Measurements from ENCODE around the gene NACA.

DNA sequence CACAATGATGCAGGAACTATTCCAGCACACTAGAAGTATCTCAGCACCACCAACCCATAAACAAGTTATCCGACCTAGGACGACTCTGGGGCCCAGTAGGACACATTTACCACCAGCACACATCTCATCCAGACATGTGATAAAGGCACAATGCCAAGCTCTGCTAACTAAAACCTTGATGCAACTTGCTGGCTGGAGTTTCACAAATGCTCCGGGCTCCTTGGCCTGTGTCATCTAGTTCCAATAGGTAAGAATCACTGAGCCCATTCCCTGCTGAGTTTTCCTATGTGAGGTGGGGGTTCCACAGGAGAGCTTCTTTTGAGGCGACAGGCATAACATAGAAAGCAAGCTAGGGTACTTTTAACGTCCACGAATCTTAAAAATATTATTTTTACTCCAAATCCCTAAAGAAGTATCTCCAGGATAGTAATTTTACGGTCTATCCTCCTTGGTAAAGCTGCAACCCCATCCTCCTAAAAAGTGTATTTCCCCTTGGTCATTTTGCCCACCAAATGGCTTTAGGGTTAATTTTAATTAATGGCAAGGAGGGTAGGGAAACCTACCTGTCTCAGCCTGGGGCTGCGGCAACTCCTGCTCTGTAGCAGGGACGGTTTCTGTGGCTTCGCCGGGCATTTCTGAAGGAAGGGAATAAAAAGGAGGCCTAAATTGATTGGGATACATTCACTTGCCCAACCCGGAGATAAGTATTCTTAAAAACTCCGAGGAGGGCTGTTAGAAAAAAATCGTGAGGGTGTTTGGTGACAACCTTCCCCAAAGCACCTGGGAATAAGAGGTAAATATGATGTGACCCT is 1.0 kb downstream of the NACA start:
- TF ChIP-seq, protein P1, sequence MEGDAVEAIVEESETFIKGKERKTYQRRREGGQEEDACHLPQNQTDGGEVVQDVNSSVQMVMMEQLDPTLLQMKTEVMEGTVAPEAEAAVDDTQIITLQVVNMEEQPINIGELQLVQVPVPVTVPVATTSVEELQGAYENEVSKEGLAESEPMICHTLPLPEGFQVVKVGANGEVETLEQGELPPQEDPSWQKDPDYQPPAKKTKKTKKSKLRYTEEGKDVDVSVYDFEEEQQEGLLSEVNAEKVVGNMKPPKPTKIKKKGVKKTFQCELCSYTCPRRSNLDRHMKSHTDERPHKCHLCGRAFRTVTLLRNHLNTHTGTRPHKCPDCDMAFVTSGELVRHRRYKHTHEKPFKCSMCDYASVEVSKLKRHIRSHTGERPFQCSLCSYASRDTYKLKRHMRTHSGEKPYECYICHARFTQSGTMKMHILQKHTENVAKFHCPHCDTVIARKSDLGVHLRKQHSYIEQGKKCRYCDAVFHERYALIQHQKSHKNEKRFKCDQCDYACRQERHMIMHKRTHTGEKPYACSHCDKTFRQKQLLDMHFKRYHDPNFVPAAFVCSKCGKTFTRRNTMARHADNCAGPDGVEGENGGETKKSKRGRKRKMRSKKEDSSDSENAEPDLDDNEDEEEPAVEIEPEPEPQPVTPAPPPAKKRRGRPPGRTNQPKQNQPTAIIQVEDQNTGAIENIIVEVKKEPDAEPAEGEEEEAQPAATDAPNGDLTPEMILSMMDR (IDR thresholded peaks at IDR 0.05; ENCODE audit: low read depth, low read length, poor library complexity, severe bottlenecking) = no peak
- TF ChIP-seq EZH2phosphoT487 (IDR thresholded peaks at IDR 0.05; ENCODE audit: borderline replicate concordance, low read length) = no peak
